HG03060 (cell line): ENCODE data around the gene APBB1.
"Not testable (repeated sequence)": the region's sequence is repeated elsewhere in the genome, so short reads cannot be mapped to it uniquely, and the experiment has no call there.

Source experiments
- ATAC-seq: cut with Tn5 transposase; IDR thresholded peaks from one replicate; pipeline ENCODE4 v1.9.1; 2021; ENCODE audit warnings: low read depth, moderate number of reproducible peaks; ENCODE audit not compliant: unreplicated experiment

The APBB1 gene

GRCh38 chr11:6393989-6394670, 24.8 kb downstream of the APBB1 start:
- ATAC-seq, result no peak

- not testable (repeated sequence) for ATAC-seq
Measured at GRCh38 chr11:6392251-6392650, 26.6 kb downstream of the APBB1 start.

GRCh38 chr11:6391537-6392134, 27.3 kb downstream of the APBB1 start:
- no peak for ATAC-seq

DNA sequence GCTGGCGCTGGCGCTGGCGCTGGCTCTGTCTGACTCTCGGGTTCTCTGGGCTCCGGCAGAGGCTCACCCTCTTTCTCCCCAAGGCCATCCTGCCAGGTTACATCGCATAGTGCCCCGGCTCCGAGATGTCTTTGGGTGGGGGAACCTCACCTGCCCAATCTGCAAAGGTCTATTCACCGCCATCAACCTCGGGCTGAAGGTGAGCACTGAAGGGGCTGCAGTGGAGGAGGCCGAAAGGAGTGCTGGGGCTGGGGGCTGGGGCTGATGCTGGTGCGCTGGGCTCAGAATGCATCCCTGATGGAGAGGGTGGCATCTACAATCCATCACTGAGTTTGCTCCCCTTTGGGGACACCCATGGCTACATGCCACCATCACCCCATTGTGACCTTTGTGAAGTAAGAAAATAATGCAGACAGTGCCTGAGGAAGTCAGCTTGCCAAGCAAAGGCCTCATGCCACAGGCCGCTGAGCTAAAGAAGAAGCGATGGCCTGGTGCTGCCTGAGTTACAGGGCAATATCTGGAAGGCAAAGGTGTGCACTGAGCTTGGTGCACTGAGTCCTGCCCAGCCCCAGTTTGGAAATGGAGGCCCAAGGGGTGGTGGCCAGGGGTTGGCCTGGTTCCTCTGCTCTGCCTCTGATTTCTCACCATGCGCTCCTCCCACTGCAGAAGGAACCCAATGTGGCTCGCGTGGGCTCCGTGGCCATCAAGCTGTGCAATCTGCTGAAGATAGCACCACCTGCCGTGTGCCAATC, 28.0 kb downstream of the APBB1 start:
- no peak for ATAC-seq

DNA sequence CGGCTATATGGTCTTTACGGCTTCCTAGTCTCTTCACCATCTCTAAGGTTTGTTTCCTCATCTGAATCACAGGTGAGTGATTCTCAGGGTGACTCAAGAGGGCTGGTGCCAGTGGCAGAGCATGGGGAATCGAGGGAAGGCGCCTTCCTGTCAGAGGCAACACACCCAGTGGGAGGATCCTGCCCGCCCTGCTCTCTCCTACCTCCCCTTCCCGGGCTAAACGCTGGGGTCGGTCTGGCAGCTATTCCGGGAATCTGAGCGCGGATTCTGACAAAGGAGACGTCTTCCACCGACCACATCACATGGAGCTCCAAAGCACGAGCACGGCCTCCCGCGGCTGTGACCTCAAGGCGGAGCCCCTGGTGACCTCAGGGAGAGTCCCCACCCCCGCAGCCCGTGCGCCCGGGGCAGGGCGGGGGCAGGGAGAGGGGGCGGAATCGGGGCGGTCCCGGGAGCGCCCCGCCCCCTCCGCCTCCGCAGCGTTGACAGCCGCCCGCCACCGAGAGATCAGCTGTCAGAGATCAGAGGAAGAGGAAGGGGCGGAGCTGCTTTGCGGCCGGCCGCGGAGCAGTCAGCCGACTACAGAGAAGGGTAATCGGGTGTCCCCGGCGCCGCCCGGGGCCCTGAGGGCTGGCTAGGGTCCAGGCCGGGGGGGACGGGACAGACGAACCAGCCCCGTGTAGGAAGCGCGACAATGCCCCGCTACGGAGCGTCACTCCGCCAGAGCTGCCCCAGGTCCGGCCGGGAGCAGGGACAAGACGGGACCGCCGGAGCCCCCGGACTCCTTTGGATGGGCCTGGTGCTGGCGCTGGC, 28.8 kb downstream of the APBB1 start, which contains the start of gene SMPD1:
SMPD1 (plus strand) TSS at position 570 of the 813 bp plus-strand sequence; CDS start at position 695, 125 bp downstream.
- ATAC-seq, result peak; percentile 85

DNA sequence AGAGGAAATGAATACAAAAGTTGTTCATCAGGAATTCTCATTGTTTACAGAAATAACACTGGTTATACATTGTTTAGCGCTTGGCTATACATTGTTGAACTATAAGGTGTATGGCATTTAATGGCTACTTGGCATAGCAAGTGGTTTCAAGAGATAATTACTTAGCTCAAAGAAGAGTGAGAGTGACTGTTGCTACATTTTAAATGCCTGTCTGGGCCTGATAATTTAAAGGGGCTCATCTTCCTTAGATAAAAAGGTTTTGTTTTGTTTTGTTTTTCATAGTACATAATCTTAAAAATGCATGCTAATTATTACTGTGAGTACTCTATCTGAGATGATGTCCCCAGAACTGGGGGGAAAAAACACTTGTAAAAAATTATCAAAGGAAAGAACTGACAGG, 30.1 kb downstream of the APBB1 start:
- no peak for ATAC-seq

DNA sequence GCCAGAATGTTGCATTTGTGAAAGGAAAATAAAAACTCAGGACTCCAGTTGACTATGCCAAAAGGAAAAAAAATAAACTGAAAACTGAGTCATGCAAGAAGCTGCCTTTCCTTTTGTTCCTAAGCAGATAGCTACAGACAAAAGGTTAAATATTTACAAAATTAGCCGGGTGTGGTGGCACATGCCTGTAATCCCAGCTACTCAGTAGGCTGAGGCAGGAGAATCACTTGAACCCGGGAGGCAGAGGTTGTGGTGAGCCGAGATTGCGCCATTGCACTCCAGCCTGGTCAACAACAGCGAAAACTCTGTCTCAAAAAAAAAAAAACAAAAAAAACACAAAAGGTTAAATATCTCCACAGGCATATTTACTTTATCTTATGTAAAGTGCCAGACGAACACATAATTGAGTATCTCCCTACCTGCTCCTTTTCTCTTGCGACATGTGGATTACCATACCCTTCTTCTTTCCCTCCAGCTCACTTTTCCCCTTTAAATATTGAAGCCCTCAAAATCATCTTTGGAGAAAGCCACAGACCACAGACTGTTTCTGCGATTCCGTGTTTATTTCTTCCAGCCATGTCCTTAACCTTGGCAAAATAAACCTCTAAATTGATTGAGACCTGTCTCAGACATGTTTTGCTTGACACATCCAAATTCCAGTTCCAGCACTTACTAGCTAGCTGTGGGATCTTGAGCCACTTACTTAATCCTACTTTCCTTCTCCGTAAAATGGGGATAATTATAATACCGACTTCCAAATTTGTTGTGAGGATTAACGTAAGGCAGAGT, 30.9 kb downstream of the APBB1 start:
- no peak for ATAC-seq

GRCh38 chr11:6385046-6385777, 33.7 kb downstream of the APBB1 start:
- ATAC-seq, result no peak

DNA sequence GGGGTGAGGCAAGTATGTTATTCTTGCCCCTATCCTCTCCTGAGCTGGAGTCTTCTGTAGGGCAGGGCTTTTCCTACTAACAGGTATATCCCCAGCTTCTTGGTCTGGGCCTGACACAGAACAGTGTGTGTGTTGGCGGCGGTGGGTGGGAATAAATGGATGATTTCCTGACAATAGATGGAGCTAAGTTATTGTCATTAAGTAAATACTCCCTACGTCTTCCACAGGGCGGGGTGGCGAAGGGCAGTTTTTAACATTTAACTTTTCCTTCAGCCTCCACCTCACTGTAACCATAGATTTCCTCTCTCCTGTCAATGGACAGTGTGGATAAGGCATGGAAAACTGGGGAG, 40.3 kb downstream of the APBB1 start:
- ATAC-seq, result no peak

DNA sequence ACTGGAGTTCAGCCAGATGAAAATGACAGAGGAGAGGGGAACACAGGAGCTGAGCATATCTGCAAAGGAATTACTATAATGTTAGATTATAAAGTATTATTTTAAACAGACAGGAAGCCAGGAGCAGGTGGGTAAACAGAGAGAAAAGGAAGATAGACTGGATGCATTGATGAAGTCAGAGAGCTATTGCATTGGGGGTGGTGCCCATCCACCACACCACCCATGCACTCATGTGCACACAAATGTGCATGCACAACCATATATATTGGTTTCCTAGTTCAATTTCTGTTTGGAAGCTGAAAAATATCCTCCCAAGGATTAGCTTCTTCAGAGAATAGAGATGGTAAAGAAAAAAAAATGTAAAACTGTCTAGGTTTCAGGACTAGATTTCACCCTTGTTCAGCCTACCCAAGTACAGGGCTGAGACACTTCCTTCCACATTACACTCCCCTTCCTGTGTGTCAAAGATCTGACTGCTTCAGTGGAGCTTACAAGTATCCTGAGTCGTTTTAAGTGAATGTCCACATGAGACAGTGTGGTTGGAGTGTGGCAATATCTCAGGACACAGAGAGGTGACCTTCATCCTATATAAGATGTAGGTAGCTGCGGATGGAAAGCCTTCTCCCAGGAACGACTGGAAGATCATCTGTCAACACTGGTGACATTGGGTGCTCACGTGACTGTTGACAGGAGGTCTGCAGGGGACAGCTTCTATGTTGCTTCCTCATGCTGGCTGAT, 40.8 kb downstream of the APBB1 start:
- no peak for ATAC-seq

DNA sequence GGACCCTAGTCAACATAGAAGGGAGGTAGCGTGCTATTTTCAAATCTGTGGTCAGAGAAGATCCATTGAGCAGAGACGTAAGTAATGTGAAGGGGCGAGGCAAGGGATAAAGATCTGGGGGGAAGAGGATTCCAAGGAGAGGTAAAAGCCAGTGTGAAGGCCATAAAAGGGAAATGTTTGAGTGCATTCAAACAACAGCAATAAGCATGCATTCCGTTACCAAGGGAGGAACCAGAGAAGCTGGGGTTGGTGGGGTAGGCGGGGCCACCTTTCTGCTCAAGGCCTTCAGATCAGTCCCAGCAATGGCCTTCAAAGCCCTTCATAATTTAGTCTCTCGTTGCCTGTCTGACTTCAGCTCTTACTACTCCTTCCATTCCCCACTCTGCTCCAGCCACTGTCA, 47.1 kb downstream of the APBB1 start:
- no peak for ATAC-seq

GRCh38 chr11:6365659-6366058, 53.2 kb downstream of the APBB1 start:
- ATAC-seq, result no peak

GRCh38 chr11:6362873-6363678, 55.8 kb downstream of the APBB1 start:
- no peak for ATAC-seq

DNA sequence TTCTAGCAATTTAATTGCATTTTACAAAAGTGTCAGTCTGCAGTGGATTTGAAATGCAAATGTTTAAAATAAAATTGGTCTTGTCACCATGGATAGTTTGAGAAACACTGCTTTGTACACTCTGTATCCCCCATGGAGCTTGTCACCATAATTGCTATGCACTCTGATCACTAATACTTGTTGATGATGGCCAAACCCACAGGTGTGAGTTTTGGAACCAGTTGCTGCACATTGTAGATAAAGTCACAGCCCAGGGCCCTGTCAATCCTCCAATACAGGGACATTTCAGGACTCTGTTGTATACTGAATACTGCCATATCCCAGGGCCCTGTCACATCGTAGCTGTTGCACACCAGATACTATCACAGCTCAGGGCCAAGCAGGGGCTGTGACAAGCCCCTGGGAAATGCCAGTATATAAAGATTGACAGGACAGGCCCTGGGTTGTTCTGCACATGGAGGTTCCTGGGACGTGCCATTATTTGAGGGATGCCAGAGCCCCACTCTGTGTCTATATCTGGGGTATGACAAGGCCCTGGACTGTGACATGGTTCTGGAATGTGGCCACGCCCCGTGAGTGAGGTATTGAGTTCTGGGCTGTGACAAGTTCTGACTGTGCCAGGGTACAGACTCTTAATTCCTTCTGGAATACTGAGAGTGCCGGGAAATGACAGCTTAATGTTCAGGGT, 56.6 kb downstream of the APBB1 start:
- no peak for ATAC-seq

DNA sequence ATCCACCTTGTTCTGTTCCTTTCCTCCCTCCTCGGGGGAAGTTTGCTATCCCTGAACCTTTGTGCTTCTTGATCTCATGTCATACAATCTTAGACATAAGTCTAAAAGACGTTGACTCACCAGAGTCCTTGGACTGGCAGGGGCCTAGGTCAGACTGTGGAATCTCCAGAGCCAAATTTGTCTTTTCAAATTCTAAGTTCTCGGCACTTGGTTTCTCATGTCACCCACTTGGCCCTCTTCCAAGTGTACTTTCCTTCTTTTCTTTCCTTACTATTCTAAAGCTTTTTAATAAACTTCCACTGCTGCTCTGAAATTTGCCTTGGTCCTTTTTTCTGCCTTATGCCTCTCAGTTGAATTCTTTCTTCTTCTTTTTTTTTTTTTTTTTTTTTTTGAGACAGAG, 58.7 kb downstream of the APBB1 start:
- ATAC-seq, result no peak

GRCh38 chr11:6357222-6357621, 61.7 kb downstream of the APBB1 start:
- no peak for ATAC-seq

GRCh38 chr11:6356503-6357055, 62.3 kb downstream of the APBB1 start:
- no peak for ATAC-seq
